ENCODE results near the gene FRZB.

The FRZB gene

DNA sequence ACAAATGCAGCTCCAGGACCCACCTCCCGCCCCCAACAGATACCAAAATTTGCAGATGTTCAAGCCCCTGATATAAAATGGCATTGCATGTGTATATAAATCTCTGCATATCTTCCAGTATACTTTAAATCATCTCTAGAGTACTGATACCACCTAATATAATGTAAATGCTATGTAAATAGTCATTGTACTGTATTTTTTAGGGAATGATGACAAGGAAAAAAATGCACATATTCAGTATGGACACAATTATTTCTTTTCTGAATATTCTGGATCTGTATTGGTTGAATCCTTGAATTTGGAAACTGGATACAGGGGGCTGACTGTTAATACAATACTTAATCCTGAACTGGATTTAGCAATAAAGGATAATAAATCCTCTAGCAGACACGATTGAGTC is 67.7 kb downstream of the FRZB start:
- DNase-seq (ENCODE audit: low spot score): no peak

DNA sequence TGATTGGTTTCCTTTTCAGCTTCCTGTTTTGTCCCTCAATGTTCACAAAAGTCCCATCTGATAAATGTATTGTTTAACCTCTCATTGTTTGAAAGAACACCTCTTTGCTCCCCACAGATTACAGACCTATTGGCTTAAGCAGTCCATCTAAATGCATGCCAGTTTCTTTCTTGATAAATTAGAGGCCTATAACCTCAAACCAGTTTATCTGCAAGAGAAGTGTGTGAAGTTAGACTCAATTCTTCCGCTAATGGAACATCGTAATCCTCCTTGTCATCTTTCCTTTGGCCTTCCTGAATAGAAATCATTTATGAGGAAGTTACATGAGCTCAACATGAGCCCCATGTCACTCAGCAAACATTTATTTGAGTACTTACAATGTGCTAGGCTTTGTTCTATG is 74.0 kb downstream of the FRZB start:
- no peak for DNase-seq (ENCODE audit: low spot score)

DNA sequence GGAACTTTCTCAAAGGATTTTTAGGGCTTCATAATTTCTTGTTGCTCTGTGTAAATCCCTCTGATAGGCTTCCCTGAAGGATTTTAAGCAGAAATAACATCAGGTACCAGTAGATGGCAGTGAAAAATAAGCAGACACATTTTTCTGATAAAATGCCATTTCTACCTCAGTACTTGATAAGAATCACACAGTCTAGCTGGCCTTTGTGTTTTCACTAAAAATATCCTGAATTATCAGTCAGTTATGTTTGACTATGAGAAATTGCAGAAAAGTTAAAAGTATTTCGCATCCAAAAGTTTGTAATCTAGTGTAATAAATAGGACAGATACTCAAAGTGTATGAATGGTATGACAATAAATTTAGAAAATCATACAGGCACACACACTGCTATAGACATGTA is 81.7 kb downstream of the FRZB start:
- peak; percentile 29 for DNase-seq (ENCODE audit: low spot score)

DNA sequence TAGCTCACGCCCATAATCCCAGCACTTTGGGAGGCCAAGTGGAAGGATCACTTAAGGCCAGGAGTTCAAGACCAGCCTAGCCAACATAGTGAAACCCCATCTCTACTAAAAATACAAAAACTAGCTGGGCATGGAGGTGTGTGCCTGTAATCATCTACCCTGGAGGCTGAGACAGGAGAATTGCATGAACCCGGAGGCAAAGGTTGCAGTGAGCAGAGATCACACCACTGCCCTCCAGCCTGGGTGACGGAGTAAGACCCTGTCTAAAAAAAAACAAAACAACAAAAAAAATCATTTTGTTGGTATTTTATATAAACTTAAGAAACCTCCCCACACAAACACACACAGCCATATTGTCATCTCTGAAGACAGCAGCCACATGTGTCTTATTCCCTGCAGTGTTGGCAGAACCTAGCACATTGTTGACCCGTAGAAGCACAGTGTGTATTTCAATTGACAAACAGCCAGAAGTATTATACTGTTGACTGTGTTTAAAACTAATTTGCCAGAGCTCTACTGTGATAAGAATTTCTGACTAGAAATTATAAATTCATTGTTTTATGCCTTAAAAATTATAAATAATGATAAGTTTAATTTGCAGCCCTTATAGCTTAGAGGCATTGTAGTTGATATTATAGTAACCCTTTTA is 82.3 kb downstream of the FRZB start:
- DNase-seq (ENCODE audit: low spot score): no peak
